Mesodermal cell (in vitro differentiated cells): ENCODE results near the gene CHRNA1.

Source experiments
- H3K27ac ChIP-seq: 2 replicates; pipeline ENCODE4 v1.7.0; 2013; ENCODE audit warnings: mild to moderate bottlenecking, low read depth, low read length, moderate library complexity; ENCODE audit not compliant: severe bottlenecking
- H3K36me3 ChIP-seq: 2 replicates; pipeline ENCODE4 v1.7.1; 2013; ENCODE audit warnings: mild to moderate bottlenecking, low read length, moderate library complexity; ENCODE audit not compliant: control insufficient read depth, insufficient read depth
- H3K4me1 ChIP-seq: one replicate; pipeline ENCODE4 v1.7.1; 2013; ENCODE audit warnings: mild to moderate bottlenecking, low read length; ENCODE audit not compliant: insufficient read depth, control insufficient read depth, poor library complexity, severe bottlenecking
- H3K4me3 ChIP-seq: 2 replicates; pipeline ENCODE4 v1.7.0; 2013; ENCODE audit warnings: low read length, control low read depth, mild to moderate bottlenecking; ENCODE audit not compliant: insufficient read depth, poor library complexity, severe bottlenecking; ENCODE audit errors: extremely low read depth
- H3K9me3 ChIP-seq: 2 replicates; pipeline ENCODE4 v1.7.1; 2013; ENCODE audit warnings: mild to moderate bottlenecking, low read length, moderate library complexity; ENCODE audit not compliant: control insufficient read depth
- WGBS, 2 experiments: methylation state at CpG; one replicate each; pipeline ENCODE4 v1.1.5; 2013; ENCODE audit warnings: missing lambda C conversion rate in 2 of 2; ENCODE audit not compliant: insufficient coverage in 2 of 2; 5-methylcytosine and 5-hydroxymethylcytosine counted together

CHRNA1 gene

GRCh38 chr2:174760845-174761473 lies 3.3 kb downstream of the CHRNA1 start:
- Histone ChIP-seq H3K9me3 (no peaks in the 10 kb centered on the region), H3K36me3 (no peaks in the 10 kb centered on the region), H3K27ac (no peak overlapping the region), H3K4me3 (no peak overlapping the region), H3K4me1 (peaks cover 21% of the 10 kb centered on the region)
- 95 to 100% methylated on average over 3 of the region's 5 CpGs for WGBS, 2 experiments

- WGBS, 2 experiments = 81 to 94% methylated on average over 9 of the region's 11 CpGs
- H3K27ac ChIP-seq = no peak overlapping the region
- no peaks in the 10 kb centered on the region for H3K9me3 ChIP-seq
- H3K4me3 ChIP-seq = no peak overlapping the region
- no peaks in the 10 kb centered on the region for H3K36me3 ChIP-seq
- peaks cover 13% of the 10 kb centered on the region for H3K4me1 ChIP-seq
Measured at GRCh38 chr2:174759381-174760065, 4.7 kb downstream of the CHRNA1 start.

- no peak overlapping the region for H3K27ac ChIP-seq
- H3K4me1 ChIP-seq = no peaks in the 10 kb centered on the region
- H3K9me3 ChIP-seq = no peaks in the 10 kb centered on the region
- H3K4me3 ChIP-seq = no peak overlapping the region
- no peaks in the 10 kb centered on the region for H3K36me3 ChIP-seq
- 72 to 82% methylated on average over 9 of the region's 10 CpGs for WGBS, 2 experiments
Measured at GRCh38 chr2:174756743-174757142, 7.5 kb downstream of the CHRNA1 start.

- 97% methylated on average over 9 to 13 of the region's 13 CpGs for WGBS, 2 experiments
- H3K4me3 ChIP-seq = no peak overlapping the region
- no peaks in the 10 kb centered on the region for H3K4me1 ChIP-seq
- H3K36me3 ChIP-seq = no peaks in the 10 kb centered on the region
- no peaks in the 10 kb centered on the region for H3K9me3 ChIP-seq
- no peak overlapping the region for H3K27ac ChIP-seq
Measured at GRCh38 chr2:174753038-174753633, 11.1 kb downstream of the CHRNA1 start.

GRCh38 chr2:174752403-174753037 lies 11.8 kb downstream of the CHRNA1 start:
- no peak overlapping the region for H3K27ac ChIP-seq
- no peak overlapping the region for H3K4me3 ChIP-seq
- H3K9me3 ChIP-seq = no peaks in the 10 kb centered on the region
- 90 to 94% methylated on average over 3 of the region's 4 CpGs for WGBS, 2 experiments
- no peaks in the 10 kb centered on the region for H3K36me3 ChIP-seq
- no peaks in the 10 kb centered on the region for H3K4me1 ChIP-seq

GRCh38 chr2:174750923-174751441 lies 13.3 kb downstream of the CHRNA1 start:
- no peak overlapping the region for H3K4me3 ChIP-seq
- 83 to 86% methylated on average over 2 to 4 of the region's 5 CpGs for WGBS, 2 experiments
- H3K9me3 ChIP-seq = no peaks in the 10 kb centered on the region
- H3K27ac ChIP-seq = no peak overlapping the region
- H3K4me1 ChIP-seq = no peaks in the 10 kb centered on the region
- H3K36me3 ChIP-seq = no peaks in the 10 kb centered on the region

GRCh38 chr2:174749793-174750192 lies 14.5 kb downstream of the CHRNA1 start:
- WGBS, 2 experiments = 86 to 97% methylated on average over 6 to 7 of the region's 8 CpGs
- H3K27ac ChIP-seq = no peak overlapping the region
- no peaks in the 10 kb centered on the region for H3K36me3 ChIP-seq
- no peaks in the 10 kb centered on the region for H3K9me3 ChIP-seq
- no peak overlapping the region for H3K4me3 ChIP-seq
- H3K4me1 ChIP-seq = no peaks in the 10 kb centered on the region

GRCh38 chr2:174748948-174749347 lies 15.3 kb downstream of the CHRNA1 start:
- no peaks in the 10 kb centered on the region for H3K36me3 ChIP-seq
- no peak overlapping the region for H3K27ac ChIP-seq
- H3K9me3 ChIP-seq = no peaks in the 10 kb centered on the region
- 0 to 10% methylated on average over 2 to 3 of the region's 4 CpGs for WGBS, 2 experiments
- no peak overlapping the region for H3K4me3 ChIP-seq
- H3K4me1 ChIP-seq = no peaks in the 10 kb centered on the region

- no peaks in the 10 kb centered on the region for H3K4me1 ChIP-seq
- H3K4me3 ChIP-seq = no peak overlapping the region
- no peaks in the 10 kb centered on the region for H3K9me3 ChIP-seq
- H3K27ac ChIP-seq = no peak overlapping the region
- 87 to 89% methylated on average over 5 of the region's 5 CpGs for WGBS, 2 experiments
- no peaks in the 10 kb centered on the region for H3K36me3 ChIP-seq
Measured at GRCh38 chr2:174745142-174745541, 19.1 kb downstream of the CHRNA1 start.

GRCh38 chr2:174744111-174744510 lies 20.2 kb downstream of the CHRNA1 start:
- Histone ChIP-seq H3K27ac (no peak overlapping the region), H3K4me1 (no peaks in the 10 kb centered on the region), H3K36me3 (no peaks in the 10 kb centered on the region), H3K4me3 (no peak overlapping the region), H3K9me3 (no peaks in the 10 kb centered on the region)
- WGBS, 2 experiments = 92% methylated on average over 2 of the region's 2 CpGs; no CpG with 5 or more reads in 1 of the 2 experiments
